GM21515 (cell line): Measurements from ENCODE around the gene SORCS2.

ENCODE experiments used
- ATAC-seq: cut with Tn5 transposase; IDR thresholded peaks from one replicate; pipeline ENCODE4 v1.9.1; 2021; ENCODE audit not compliant: unreplicated experiment

SORCS2 gene

DNA sequence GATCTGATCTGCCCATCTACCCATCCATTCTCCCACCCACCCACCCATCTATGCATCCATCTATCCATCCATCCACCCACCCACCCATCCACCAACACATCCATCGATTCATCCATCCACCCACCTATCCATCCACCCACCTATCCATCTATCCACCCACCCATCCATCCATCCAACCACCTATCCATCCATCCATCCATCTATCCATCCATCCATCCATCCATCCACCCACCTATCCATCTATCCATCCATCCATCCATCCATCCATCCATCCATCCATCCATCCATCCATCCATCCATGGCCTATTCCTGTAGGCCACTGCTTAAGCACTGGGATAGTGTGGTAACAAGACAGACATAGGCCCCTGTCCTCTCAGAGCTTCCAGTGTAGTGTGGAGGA lies 69.8 kb downstream of the SORCS2 start:
- no peak for ATAC-seq

DNA sequence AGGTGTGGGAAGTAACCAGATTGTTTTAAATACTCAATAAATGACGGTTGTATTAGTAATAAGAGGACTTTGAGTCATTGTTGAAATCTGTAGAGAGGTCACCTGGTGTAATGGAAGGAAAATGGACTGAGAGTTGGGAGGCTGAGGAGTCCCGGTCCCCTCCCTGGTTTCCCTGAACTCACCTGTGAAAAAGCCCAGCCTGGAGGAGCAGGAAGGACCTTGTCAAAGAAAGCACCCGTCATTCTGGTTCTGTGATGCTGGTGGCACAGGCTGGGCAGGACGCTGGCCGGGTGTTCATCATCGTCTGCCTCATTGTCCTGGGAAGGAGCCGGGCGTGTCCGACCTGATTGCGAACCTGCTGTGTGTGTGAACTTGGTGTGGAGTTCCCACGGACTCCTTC lies 70.8 kb downstream of the SORCS2 start:
- ATAC-seq: no peak

DNA sequence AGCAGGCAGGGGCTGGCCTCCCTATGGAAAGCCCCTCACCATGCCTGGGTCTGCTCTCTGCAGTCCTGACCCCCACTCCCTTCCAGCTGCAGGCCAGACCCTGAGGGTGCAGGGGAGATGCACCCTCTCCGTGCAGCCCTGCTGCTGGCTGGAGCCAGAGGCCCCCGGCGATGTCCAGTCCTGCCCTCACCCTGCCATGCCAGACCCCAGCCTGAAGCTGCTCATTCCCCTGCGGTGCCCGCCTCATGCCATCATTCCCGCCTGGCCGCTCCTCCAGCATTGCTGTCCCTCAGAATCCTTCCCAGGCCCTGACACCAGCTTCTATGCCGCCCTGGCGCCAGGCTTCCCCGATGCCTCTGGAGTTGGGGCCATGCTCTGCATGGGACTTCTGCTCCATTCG lies 72.4 kb downstream of the SORCS2 start:
- ATAC-seq: no peak

DNA sequence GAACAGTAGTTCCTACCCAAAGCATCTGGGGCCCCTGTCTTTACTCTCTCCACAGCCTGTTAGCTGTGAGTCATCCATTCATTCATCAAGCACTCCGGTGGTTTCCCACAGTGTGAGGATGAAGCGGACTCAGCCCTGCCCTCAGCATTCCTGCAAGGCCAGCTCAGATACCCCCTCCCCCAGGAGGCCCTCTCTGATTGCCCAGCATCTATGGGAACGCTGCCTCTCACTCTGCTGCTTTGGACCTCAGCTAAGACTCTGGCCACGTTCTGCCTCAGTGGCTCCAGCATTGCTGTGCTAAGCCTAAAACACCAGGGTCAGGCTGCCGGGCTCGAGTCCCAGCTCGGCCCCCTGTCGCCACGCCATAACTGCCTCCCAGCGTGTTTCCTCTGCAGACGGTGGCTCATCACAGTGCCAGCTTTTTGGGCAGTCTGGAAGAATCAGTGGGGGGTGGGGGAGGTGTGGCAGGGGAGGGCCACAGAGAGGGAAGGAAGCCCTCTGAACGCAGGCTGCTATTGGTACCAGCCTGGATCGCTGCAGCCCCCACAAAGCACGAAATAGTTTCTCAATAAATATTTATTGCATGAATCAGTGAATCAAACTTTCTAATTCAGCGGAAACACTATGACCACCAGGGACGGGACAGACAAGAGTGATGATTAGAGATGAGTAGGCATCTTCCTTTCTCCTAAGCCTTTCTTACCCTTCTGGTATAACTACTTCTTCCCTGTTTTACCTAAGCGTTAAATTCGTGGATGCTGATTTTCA lies 74.4 kb downstream of the SORCS2 start:
- ATAC-seq: no peak

DNA sequence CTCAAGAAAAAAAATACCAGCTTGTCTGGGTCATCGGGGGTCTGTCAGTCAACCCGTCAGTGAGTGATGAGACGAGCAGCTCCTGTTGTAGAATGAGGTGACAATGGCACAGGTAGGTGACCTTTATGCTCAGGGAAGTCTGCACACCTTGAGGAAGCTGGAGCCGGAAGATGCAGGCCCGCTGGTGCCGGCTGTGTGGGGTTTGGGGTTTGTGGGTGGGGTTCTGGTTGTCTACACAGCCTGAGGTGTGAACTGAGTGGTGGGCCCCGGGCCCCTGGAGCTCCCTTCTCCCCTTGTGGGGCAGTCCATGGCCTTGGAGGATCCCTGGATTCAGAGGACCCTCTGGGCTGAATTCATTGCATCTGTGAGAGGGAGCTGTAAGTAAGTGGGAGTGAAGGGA lies 75.5 kb downstream of the SORCS2 start:
- no peak for ATAC-seq

DNA sequence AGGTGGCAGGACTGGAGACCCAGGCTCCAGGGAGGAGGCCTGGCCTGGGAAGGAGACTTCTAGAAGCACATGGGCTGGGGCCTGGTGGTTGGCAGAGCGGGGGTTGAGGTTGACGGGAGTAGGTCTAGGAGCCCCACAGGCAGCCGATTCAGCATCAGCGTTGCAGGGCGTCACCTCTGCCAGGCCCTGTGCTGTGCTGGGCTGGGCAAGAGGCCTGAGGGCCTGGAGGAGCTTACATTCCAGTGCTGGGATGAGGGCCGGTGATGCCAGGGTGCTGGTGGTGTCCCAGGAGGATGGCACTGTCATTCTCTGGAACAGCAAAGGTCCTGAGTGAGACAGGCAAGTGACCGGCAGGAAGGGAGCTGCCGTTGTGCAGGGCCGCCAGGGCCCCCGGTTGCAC lies 76.6 kb downstream of the SORCS2 start:
- ATAC-seq: no peak

DNA sequence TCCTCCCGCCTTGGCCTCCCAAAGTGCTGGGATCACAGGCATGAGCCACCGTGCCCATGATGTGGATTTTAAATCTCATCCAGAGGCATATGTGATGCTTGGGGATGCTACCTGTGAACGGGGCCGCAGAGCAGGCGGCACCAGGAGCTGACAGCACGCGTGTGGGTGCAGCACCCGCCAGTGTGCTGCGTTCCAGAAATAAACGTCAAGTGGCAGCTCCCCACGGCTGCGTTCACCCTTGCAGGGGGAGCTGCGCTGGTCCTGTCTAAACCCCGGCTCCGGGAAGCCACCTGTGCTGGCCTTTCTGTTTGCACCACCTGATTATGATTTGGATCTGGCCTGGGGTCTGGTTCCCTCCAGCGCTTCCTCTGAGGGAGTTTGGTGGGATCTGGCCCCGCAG lies 77.8 kb downstream of the SORCS2 start:
- no peak for ATAC-seq

DNA sequence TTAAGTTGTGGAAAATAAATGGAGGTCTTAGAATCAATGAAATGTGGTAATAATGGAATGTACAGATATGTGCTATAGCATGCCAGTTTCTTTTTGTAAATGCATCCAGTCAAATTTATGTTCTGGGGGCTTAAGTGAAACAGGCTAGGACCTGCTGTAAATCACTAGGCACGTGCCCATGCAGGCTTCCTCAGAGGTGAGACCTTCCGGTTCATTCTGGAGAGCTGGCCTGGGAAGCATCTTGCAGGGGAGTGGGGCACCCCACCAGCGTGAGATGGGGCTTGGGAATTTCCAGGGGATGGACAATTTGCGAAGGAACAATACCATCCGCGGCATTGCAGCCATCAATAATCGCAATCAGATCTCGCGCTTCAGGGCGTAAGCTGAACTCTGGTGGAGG lies 80.1 kb downstream of the SORCS2 start:
- no peak for ATAC-seq

DNA sequence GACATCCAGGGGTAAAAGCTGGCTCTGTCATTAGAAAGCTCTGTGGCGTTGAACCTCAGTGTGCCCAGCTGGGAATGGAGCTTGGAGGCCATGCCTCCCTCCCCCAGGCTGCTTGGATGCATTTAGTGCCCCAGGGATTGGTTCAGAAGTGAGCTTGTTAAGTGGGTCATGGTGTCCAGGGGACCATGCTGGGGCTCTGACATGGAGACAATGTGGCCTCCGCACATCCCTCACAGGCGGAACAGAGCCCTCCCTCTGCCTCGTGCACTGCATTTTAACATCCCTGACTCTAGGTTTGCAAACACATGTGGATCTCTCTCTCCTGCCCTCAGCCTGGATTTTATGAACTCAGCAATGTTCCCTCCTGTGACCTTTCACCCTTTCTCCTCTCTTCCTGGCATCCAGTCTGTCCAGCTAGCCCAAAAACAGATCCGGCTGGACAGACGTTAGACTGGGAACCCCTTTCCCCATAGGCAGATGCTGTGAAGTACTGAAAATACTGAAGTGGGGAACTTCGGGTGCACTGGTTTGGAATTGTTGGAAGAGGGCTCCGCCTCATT lies 81.5 kb downstream of the SORCS2 start:
- ATAC-seq: no peak

DNA sequence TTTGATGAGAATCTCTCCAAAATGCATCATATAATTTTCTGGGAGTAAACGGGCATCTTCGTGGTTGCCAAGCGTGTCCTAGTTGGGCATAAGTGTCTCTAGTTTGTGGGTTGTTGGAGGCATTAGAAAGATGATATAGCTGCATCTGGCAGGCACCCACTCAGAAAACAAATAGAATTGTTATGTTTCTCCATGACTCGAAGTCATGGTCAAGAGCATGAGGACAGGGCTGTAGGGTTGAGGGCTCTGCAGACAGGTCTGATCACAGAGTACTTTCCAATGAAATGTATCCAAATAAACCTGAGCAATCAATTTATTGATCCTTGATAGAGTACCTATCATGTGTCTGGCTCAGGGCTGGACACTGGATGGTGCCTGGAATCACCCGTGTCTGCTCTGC lies 82.7 kb downstream of the SORCS2 start:
- no peak for ATAC-seq

DNA sequence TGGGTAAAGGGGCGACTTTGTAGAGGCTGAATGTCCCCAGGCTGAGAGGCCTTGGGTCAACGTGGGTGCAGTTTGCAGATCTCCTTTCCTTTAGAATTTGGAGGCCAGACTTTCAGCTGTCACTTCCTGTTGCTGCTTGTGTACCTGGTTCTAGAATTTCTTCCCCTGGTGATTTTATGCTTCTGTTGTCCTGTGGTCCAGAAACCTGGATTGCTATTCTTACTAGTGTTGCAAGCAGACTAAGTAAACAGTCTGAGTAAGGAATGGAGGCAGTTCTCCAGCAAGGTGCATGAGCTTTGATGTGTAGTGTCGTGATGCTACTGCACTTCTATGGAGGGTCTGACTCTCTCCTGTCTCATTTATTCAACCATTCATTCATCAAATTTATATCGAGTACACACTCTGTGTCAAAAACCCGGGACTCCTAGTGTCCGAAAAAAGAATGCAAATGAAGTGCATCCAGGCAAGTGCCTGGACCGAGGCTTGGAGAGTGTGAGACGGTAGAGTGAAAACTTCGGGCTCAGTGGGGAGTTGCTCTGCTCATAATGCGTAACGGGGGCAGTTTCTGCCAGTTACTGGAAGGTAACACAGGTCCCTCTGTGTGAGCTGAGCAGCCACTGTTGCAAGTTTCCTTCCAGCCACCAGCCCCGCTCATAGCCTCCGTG lies 83.3 kb downstream of the SORCS2 start:
- no peak for ATAC-seq

DNA sequence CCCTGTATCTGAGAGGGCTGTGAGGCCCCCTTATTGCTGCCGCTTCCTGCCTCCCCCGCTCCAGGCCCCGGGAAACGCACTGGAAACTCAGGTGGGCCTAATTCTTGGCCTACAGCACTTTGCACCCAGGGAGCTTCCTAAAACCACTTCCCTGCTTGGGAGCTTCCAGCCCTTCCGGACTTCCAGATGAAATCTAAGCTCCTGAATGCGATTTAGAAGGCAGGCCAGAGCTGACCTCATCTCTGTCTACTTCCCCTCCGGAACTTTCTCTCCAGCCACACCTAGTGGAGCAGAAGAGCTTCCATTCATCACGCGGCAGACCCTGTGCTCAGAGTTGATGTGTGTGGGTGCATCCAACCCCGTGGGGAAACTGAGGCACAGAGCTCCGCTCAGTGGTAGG lies 84.2 kb downstream of the SORCS2 start:
- no peak for ATAC-seq

DNA sequence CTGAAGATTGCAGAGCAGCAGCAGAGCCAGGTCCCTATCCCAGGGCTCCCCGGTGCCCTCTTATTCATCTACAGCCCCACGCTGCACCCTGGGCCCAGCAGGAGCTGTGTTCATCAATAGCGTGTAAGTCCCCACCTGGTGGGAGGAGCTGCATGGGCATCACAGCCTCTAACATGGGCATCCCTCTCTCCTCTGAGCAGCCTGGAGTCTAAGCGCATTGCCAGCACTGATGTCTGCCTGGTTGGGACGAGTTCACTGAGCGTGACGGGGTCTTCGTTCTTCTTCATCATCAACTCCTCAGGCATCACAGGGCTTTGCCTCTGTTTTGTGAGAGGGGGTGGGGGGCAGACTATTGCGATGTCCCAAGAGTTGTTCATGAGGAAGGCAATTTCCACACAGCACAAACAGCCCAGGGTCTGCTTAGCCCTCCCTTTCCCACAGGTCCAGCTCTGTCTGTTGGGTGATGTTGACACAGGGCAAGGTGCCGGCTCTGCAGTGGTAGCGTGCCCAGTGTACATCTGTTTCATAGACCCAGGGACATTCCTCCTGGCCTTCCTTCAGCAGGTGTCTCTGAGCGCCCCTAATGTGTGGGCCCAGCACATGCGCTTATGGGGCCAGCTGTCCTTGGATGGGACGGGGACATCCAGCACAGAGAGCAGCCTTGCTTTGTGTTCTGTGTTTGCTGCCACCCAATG lies 85.9 kb downstream of the SORCS2 start:
- no peak for ATAC-seq

DNA sequence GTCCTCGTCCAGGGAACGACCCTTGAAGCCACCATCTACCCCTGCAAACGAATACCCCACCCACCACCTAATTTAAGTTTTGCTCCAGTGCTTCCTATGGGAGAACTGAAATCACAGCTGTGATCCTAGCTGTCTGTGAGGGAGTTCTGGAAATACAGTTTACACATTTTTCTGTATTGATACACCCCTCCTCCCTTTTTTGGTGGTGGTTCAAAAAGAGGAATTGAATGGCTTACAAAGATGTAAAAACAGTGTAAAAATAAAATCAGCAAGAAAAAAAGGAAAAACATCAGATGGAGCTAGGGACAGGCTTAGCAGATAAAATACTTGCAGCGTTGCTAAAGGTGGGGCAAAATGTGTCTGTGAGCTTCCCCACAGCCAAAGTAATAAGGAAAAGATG lies 86.6 kb downstream of the SORCS2 start:
- ATAC-seq: no peak

DNA sequence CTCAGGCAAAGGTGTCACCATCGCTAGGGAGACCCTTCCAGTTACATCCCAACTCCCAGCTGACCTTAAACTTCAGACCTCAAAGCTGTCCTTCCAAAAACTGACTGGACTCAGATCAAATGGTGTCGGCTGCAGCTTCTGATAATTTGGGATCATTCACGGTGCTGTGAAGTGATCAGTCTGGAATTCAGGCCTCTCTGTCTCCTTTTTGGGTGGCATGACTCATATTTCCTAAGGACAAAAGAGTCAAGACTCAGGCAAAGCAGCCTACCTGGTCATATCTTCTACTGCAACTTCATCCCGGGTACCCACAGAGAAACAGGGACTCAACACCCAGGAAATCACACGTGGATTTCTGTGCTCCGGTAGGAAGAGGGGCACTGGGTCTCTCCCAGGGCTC lies 87.6 kb downstream of the SORCS2 start:
- ATAC-seq: no peak

DNA sequence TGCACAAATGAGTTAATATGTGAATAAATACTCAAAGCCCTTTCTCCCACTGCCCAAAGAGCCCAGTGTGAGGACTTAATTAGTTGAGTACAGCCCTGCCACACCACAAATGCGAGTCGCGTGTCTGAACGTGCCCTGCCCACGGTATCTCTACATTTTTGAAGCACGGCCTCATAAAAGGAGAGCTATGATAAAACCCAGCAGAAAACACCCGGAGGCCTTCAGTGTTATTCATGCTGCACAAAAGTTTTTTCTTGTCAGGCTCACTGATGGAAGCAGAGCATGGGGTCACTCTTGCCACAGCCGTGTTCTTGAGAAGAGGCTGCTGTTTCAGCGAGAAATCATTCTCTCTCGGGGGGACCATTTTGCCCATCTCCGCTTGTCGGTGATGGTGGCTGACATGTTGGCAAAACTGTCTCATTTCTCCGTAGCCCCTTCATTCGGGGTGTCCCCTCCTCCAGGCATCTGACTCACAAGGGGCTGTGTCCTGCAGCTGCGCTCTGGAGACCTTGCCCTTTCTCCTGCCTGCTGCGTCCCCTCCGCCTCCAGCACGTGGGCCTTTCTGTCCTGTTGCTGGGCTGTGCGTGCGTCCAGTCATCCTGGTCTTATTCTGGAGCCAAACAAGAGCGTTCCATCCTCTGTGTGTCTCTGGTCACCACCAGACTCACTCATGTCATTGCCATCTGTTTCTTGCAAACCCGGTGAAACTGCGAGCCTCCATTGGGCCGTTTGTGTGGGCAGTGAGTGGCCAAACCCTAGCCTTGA lies 88.8 kb downstream of the SORCS2 start:
- no peak for ATAC-seq

DNA sequence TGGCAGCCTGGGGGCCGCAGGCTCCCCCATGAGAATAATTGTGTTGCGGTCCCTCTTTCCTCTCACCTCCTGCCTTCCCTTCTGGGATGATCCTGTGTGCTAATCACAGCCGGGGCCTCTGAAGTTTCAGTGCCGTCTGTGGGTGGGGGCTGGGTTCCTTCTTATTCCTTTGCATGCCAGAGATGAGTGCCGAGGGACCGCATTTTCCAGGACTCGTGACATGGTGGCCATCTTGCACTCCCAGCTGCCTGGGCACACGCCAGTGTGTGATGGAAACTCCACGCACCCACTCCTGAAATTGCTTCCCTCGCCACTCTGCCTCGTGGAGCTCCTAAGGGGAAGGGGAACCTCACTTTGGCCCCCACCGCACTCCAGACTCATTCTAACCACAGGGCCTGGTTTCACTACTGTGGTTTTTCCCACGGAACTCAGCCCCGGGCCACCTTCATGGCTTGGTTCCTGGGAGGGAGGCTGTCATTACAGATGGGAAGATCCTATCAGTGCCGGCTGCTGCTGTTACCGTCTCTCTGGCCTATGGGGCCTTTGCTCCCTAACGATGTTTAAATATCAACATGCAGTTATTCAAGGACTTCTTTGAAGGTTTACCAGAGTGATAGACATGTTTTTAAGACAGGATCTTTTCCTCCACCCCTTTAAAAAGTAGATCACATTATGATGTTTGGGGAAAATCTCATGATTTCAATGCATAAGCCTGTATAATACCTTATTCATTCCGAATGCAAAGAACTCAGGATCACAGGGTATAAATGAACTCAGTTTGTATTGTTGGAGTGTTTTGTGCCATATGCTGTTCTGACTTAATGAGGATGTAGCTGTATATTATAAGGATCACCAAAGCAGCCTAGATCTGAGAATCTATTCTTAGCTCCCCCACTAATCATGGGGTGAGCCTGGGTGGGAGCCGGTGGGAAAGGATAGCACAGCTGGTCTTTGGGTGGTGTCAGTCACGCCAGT lies 89.6 kb downstream of the SORCS2 start:
- no peak for ATAC-seq

DNA sequence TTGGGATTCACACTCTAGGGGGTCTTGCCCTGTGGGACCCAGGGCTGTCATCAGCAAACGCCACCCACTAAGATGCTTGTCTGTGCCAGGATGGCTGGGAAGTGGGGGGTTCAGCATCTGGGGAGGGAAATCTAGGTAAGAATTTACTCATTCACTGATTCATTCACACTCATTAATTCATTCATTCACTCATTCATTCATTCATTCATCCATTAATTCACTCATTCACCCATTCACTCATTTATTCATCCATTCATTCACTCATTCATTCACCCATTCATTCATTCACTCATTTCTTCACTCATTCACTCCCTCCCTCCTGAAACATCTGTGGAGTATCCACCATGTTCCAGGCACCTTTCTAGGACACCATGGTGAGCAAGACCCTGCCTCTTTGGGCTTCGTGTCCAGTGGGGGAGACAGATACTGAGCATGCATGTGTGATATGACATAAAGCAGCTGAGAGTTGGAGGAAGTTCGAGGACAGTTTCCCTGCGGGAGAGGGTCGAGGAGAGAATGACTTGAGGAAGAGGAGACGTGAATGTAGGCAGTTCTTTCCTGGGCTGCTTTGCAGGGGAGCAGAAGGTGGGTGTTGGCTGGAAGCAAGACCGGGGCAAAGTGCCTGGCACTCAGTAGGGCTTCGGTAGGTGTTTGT lies 90.6 kb downstream of the SORCS2 start:
- ATAC-seq: no peak

DNA sequence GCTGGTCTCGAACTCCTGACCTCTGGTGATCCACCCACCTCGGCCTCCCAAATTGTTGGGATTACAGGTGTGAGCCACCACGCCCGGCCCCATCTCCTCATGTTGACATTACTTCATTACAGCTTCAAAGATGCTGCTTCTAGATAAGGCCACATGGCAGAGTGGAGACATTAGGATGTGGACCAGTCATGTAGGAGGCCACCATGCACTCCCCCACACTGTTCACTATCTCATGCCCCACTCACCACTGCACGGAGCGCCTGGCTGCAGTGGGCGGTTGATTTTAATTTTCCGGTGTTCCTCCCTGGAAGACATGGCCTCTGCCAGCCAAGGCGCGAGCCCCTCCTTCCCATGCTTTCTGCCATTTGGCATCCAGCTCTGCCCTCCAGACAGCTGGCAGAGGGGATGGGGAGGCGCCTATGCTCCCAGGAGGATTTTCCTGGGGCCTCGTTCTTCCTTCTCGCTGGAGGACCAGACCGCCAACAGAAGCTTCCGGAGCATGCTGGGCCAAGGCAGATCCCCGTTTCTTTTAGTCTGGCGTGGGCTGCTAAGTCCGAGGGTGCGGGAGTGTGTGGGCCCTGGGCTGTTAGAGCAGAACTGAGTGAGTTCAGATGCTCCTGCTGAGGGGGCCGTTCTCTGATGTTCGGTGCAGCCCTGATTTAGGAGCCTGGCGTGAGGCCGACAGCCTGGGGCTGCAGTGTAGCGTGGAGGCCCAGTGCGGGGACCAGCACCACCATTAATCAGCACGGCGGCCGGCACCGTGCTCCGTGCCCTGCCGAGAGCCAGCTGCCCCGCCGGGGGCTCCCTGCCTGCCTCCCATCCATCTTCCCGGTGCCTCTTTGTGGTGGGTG lies 93.1 kb downstream of the SORCS2 start:
- no peak for ATAC-seq
